HCT116 (cell line): ENCODE results near the gene KDM2B.
"Not testable (repeated sequence)": the region's sequence is repeated elsewhere in the genome, so short reads cannot be mapped to it uniquely, and the experiment has no call there.

Experiments used
- CTCF ChIP-seq, 3 experiments: fragments of 200-600 bp in 1 of 3; sonication (generic) in 1 of 3; IDR thresholded peaks in 2 of 3; conservative IDR thresholded peaks in 1 of 3; 2 replicates each; pipeline ENCODE4 v1.5.1; 2012 to 2017; ENCODE audit warnings: low read depth in 2 of 3, low read length in 2 of 3, antibody characterized with exemption in 1 of 3, borderline replicate concordance in 1 of 3, control low read depth in 1 of 3, mild to moderate bottlenecking in 1 of 3, mixed read lengths in 1 of 3, mixed run types in 1 of 3, moderate library complexity in 1 of 3; ENCODE audit not compliant: insufficient read depth in 1 of 3
- EZH2 ChIP-seq: fragments of 200-600 bp; sonication (generic); IDR thresholded peaks from 2 replicates; pipeline ENCODE4 v1.6.1; 2017; ENCODE audit warnings: antibody characterized with exemption, mixed run types
- JUND ChIP-seq: IDR thresholded peaks from 2 replicates; pipeline ENCODE4 v1.6.1; 2012
- MAX ChIP-seq: IDR thresholded peaks from 2 replicates; pipeline ENCODE4 v1.6.1; 2012
- POLR2A ChIP-seq: IDR thresholded peaks from 2 replicates; pipeline ENCODE4 v1.7.0; 2011; ENCODE audit warnings: borderline replicate concordance; ENCODE audit not compliant: insufficient read depth, insufficient read length; ENCODE audit errors: extremely low read depth
- POLR2AphosphoS5 ChIP-seq: IDR thresholded peaks from 2 replicates; pipeline ENCODE4 v1.6.1; 2011; ENCODE audit warnings: mild to moderate bottlenecking, low read depth, low read length, moderate library complexity
- REST ChIP-seq: IDR thresholded peaks from 2 replicates; pipeline ENCODE4 v1.6.1; 2012; ENCODE audit warnings: low read depth
- SP1 ChIP-seq: IDR thresholded peaks from 2 replicates; pipeline ENCODE4 v1.6.1; 2012; ENCODE audit warnings: low read depth
- TCF7L2 ChIP-seq: IDR thresholded peaks from 2 replicates; pipeline ENCODE4 v1.7.0; 2011; ENCODE audit warnings: borderline replicate concordance, inconsistent platforms; ENCODE audit not compliant: insufficient read depth, insufficient read length; ENCODE audit errors: extremely low read depth

GRCh38 chr12:121584885-121585284 lies 4.1 kb upstream of the KDM2B start:
- TF ChIP-seq POLR2AphosphoS5; MAX; CTCF (IDR thresholded peaks at IDR 0.05 in 2 of 3, conservative IDR thresholded peaks at IDR 0.05 in 1 of 3; ENCODE audit: borderline replicate concordance in 1 of 3, insufficient read depth in 1 of 3, low read depth in 2 of 3, low read length in 2 of 3); SP1; JUND; EZH2; POLR2A; REST; TCF7L2: not testable (repeated sequence)
